Panc1 (cell line): Measurements from ENCODE around the gene RPRD1A. TPM values are rescaled to one million over a fixed set of nuclear protein-coding genes. Genes with fewer than 3 reads are reported as not detected.

Experiments used
- ATAC-seq: fragments of 200-7000 bp; cut with Tn5 transposase; 2 replicates; pipeline ENCODE4 v1.9.1; 2020; ENCODE audit warnings: mild to moderate bottlenecking, moderate library complexity
- BruUV-seq: library from RNA; stranded (reverse); fragments of 400-500 nt; replicated peaks from 2 replicates; lab custom pipeline; 2021; lab: Mats Ljungman, UMichigan
- CTCF ChIA-PET: fragments of 300-600 bp; sonication (Branson Sonifier 250); formaldehyde crosslinking; loops from one replicate; lab custom pipeline; 2022; ENCODE audit warnings: antibody characterized with exemption; lab: Charles Lee
- POLR2A ChIA-PET: fragments of 300-600 bp; sonication (Branson Sonifier 250); formaldehyde crosslinking; loops from one replicate; lab custom pipeline; 2022; ENCODE audit warnings: antibody characterized with exemption; lab: Charles Lee
- DNase-seq: peaks from one replicate; pipeline ENCODE4 v3.0.0-alpha.2; 2010; ENCODE audit warnings: low read depth, low spot score
- H3K27ac ChIP-seq: 2 replicates; pipeline ENCODE4 v1.5.1; 2011; ENCODE audit warnings: mild to moderate bottlenecking, low read length, inconsistent platforms
- H3K27me3 ChIP-seq: fragments of 200-500 bp; sonication (Bioruptor generic); 2 replicates; pipeline ENCODE4 v1.6.0; 2014; ENCODE audit warnings: low read length, inconsistent platforms; ENCODE audit not compliant: control insufficient read depth, insufficient read depth
- H3K36me3 ChIP-seq: fragments of 200-500 bp; sonication (Bioruptor generic); 2 replicates; pipeline ENCODE4 v1.5.1; 2014; ENCODE audit warnings: inconsistent platforms, mild to moderate bottlenecking, low read length, moderate library complexity; ENCODE audit not compliant: control insufficient read depth, insufficient read depth
- H3K4me1 ChIP-seq: 2 replicates; pipeline ENCODE4 v1.5.1; 2011; ENCODE audit warnings: inconsistent platforms, mild to moderate bottlenecking, low read length, moderate library complexity; ENCODE audit not compliant: control insufficient read depth, insufficient read depth
- H3K4me3 ChIP-seq, 2 experiments: 2 replicates each; pipeline ENCODE4 v1.5.1; 2011 to 2012; ENCODE audit warnings: low read depth in 2 of 2, low read length in 2 of 2, mild to moderate bottlenecking in 2 of 2, inconsistent platforms in 1 of 2, moderate library complexity in 1 of 2
- H3K9me3 ChIP-seq: fragments of 200-500 bp; sonication (Bioruptor generic); 2 replicates; pipeline ENCODE4 v1.5.1; 2014; ENCODE audit warnings: low read depth, mild to moderate bottlenecking, inconsistent platforms, low read length, moderate library complexity; ENCODE audit not compliant: control insufficient read depth, insufficient read depth
- in situ Hi-C: cut with HindIII; loops from 2 replicates; pipeline ENCODE4 v1.10.0; 2016; ENCODE audit warnings: low sequenced_read_pairs, low pct_unique_long_range_greater_than_20kb
- intact Hi-C: fragments of 100-400 bp; cut with micrococcal nuclease; formaldehyde crosslinking; loops from one replicate; pipeline ENCODE4 v1.10.0; 2022; ENCODE audit not compliant: unreplicated experiment
- total RNA-seq: library from RNA; stranded (reverse); gene quantifications from one replicate; pipeline ENCODE4 v1.2.1, GENCODE V29; 2021; ENCODE audit not compliant: unreplicated experiment
- TF ChIP-seq, protein P1 (sequence below): fragments of 450-650 bp; IDR thresholded peaks from 2 replicates; pipeline ENCODE4 v1.5.1; 2017; ENCODE audit warnings: mild to moderate bottlenecking

Gene RPRD1A
- total RNA-seq, 1 experiment from 2014 or later = 44.0 TPM

DNA sequence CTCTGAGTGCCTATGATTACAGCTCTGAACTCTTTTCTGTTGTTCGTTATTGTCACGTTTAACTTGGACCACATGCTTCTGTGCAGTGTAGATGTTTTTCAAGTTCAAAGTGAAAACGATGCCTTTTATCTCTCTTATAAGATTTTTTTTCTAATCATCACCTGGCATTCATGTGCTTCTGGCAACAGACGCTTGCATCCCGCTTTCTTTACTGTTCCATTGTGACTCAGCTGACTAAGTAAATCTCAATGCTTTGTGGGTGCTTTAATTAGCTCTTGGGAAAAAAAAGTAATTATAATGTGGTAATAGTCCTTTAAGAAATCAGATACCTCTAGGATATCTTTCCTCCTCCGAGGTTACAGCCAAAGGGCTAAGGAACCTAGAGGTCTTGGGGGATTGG is 126.1 kb downstream of the RPRD1A start:
- Histone ChIP-seq H3K36me3 (no peaks in the 10 kb centered on the region; the same call in 1 of the 2 replicates), H3K27me3 (no peaks in the 10 kb centered on the region), H3K27ac (peak overlapping the region; percentile 77), H3K9me3 (no peaks in the 10 kb centered on the region), H3K4me3 (no peak overlapping the region), H3K4me1 (peaks cover 51% of the 10 kb centered on the region)
- intact Hi-C loops = no loop called here
- ATAC-seq (no peak), DNase-seq (no peak)
- POLR2A ChIA-PET = interaction anchor here (0.5 kb wide), 1 partner anchor 454 kb away, joined by 4 read pairs; no protein-coding TSS in a partner anchor
- no TSS peak for BruUV-seq
- in situ Hi-C loops = no loop called here
- CTCF ChIA-PET = no interaction called here
- TF ChIP-seq, protein P1, sequence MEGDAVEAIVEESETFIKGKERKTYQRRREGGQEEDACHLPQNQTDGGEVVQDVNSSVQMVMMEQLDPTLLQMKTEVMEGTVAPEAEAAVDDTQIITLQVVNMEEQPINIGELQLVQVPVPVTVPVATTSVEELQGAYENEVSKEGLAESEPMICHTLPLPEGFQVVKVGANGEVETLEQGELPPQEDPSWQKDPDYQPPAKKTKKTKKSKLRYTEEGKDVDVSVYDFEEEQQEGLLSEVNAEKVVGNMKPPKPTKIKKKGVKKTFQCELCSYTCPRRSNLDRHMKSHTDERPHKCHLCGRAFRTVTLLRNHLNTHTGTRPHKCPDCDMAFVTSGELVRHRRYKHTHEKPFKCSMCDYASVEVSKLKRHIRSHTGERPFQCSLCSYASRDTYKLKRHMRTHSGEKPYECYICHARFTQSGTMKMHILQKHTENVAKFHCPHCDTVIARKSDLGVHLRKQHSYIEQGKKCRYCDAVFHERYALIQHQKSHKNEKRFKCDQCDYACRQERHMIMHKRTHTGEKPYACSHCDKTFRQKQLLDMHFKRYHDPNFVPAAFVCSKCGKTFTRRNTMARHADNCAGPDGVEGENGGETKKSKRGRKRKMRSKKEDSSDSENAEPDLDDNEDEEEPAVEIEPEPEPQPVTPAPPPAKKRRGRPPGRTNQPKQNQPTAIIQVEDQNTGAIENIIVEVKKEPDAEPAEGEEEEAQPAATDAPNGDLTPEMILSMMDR = no peak

Other genes starting within 250 kb of the RPRD1A start
- gene SLC39A6, start 61.8 kb upstream of the RPRD1A start, total RNA-seq = 47.6 TPM
- 48.8 TPM for gene ELP2, start 62.3 kb upstream of the RPRD1A start, total RNA-seq
- gene MOCOS, start 119.9 kb upstream of the RPRD1A start, total RNA-seq = 3.0 TPM
- gene FHOD3, start 230.2 kb upstream of the RPRD1A start, total RNA-seq = 22.7 TPM